CD4-positive, alpha-beta T cell treated with Interferon gamma for 1 hour (primary cell): ENCODE data around the gene MYL12B.
"Not testable (repeated sequence)": the region's sequence is repeated elsewhere in the genome, so short reads cannot be mapped to it uniquely, and the experiment has no call there.

ENCODE experiments used
- DNase-seq: peaks from one replicate; pipeline ENCODE4 v3.0.0-alpha.2; 2020

The MYL12B gene

GRCh38 chr18:3263132-3263700 is 1.3 kb downstream of the MYL12B start:
- DNase-seq, result no peak

- no peak for DNase-seq
Observed at GRCh38 chr18:3264362-3264761, 2.4 kb downstream of the MYL12B start.

- DNase-seq, result no peak
Observed at GRCh38 chr18:3265564-3266033, 3.7 kb downstream of the MYL12B start.

- no peak for DNase-seq
Observed at GRCh38 chr18:3266062-3266608, 4.2 kb downstream of the MYL12B start.

- DNase-seq, result no peak
Observed at GRCh38 chr18:3268306-3268705, 6.4 kb downstream of the MYL12B start.

- no peak for DNase-seq
Observed at GRCh38 chr18:3269241-3269913, 7.4 kb downstream of the MYL12B start.

GRCh38 chr18:3269914-3270299 is 8.0 kb downstream of the MYL12B start:
- no peak for DNase-seq

- no peak for DNase-seq
Observed at GRCh38 chr18:3273042-3273441, 11.1 kb downstream of the MYL12B start.

GRCh38 chr18:3277643-3278213 is 15.8 kb downstream of the MYL12B start:
- not testable (repeated sequence) for DNase-seq

GRCh38 chr18:3279201-3280185 is 17.6 kb downstream of the MYL12B start:
- DNase-seq, result no peak

GRCh38 chr18:3281456-3282400 is 19.8 kb downstream of the MYL12B start:
- DNase-seq, result no peak

- no peak for DNase-seq
Observed at GRCh38 chr18:3283253-3283863, 21.4 kb downstream of the MYL12B start.

GRCh38 chr18:3283908-3284307 is 22.0 kb downstream of the MYL12B start:
- no peak for DNase-seq

GRCh38 chr18:3284501-3284900 is 22.6 kb downstream of the MYL12B start:
- no peak for DNase-seq

GRCh38 chr18:3286159-3286558 is 24.2 kb downstream of the MYL12B start:
- DNase-seq, result no peak

- DNase-seq, result no peak
Observed at GRCh38 chr18:3293196-3293951, 31.4 kb downstream of the MYL12B start.

GRCh38 chr18:3294435-3295080 is 32.6 kb downstream of the MYL12B start:
- no peak for DNase-seq

- DNase-seq, result peak; percentile 91
Observed at GRCh38 chr18:3297025-3297984, 35.4 kb downstream of the MYL12B start.

GRCh38 chr18:3304832-3305231 is 42.9 kb downstream of the MYL12B start:
- DNase-seq, result no peak
